GM18861 (cell line): Measurements from ENCODE around the gene ADNP.

ENCODE experiments used
- ATAC-seq: cut with Tn5 transposase; IDR thresholded peaks from one replicate; pipeline ENCODE4 v1.9.1; 2021; ENCODE audit not compliant: unreplicated experiment

ADNP gene

DNA sequence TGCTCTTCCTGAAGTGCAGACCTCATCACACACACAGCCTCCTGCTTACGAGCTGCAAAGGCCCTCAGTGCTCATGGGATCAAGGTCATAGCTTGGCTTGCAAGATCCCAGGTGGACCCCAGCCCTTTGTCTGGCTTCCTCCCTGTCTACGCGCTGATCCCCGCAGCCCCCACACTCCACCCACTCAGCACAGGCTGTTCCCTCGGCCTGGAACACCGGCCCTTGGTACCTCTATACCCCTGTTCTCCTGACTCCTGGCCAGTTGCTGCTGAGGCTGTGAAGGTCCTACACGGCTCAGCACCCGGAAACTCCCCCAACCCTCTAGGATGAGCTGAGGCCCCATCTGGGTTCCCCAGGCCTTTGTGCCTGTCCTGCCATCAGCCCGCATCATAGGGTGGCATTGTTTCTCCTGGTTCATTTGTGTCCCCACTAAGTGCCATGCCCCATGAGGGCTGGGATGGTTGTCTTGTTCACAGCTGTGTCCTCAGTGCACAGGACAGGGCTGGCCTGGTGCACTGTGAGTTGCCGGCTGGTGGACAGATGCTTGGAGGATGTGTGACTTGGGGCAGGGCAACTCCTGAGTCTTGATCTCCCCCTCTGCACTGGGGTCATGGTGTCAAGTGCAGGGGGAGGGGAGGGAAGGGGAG, 57.0 kb downstream of the ADNP start:
- no peak for ATAC-seq

- no peak for ATAC-seq
Observed at GRCh38 chr20:50873585-50873984, 57.7 kb downstream of the ADNP start.

DNA sequence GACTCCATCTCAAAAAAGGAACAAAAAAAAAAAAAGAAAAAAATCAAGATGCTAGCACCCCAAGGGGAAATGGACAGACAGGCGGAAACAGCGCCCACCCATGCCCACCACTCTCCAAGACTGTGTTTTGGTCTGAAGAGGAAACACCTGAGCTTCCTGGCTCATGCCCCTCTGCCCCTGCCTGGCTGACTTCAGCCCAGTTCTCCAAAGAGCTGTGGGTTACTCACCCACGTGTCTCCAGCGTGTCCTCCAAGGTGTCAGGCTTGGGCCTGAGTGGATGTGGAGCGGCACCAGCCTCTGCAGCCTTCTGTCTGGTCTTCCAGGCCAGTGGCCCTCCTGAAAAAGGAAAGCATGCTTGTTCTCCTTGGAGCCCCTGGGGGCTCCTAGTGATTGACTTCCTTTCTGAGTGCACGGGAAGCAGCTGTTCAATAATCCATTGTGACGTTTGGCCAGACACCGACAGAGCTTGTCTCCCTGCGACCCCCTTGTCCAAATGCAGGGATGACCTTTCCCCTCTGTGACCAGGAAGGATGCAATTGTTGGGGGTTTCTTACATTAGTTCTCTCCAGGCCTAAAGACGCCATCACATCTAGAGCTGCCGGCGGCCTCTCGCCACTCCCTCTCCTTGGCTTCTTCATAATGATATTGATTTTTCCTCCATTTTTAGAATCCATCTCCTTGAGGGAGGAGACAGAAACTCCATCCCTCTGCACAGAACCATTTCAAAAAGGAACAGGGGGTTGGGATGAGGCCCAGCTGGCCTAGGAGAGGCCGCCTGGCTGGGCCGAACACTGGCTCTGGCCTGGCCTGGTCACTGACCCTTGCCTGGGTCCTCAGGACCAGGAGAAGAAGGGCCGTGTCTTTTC, 58.4 kb downstream of the ADNP start:
- no peak for ATAC-seq

GRCh38 chr20:50870561-50871161, 60.6 kb downstream of the ADNP start:
- ATAC-seq = no peak

GRCh38 chr20:50868509-50869495, 62.4 kb downstream of the ADNP start:
- ATAC-seq = no peak

DNA sequence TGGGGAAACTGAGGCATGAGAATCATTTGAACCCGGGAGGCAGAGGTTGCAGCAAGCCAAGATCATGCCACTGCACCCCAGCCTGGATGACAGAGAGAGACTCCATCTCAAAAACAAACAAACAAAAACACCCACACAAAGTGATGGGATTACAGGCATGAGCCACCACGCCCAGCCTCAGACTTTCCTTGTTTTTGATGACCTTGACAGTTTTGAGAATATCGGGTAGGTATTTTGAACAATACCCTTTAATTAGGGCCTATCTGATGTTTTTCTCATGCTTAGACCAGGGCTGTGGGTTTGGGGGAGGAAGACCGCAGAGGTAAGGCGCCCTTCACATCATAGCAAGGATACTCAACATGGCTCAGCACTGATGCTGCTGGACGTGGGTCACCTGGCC, 63.4 kb downstream of the ADNP start:
- ATAC-seq = no peak

DNA sequence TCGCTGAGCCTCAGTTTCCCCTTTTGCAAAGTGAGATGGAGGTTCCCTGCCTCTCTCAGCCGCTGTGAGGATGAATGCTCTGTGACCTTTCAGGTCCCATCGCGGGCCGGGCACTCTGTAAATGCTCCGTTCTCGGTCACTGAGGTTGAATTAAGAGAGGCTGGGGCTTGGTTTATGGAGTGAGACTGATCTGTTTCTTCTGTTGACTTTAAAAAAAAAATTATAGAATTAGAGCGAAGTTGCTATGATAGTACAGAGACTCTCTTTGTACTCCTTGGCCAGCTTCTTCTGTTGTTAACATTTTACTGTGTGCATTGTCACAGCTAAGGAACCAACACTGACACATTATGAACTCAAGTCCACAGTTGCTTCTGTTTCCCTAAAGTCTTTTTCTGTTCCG, 64.4 kb downstream of the ADNP start:
- ATAC-seq = no peak

- ATAC-seq = no peak
Observed at GRCh38 chr20:50866036-50866685, 65.1 kb downstream of the ADNP start.

DNA sequence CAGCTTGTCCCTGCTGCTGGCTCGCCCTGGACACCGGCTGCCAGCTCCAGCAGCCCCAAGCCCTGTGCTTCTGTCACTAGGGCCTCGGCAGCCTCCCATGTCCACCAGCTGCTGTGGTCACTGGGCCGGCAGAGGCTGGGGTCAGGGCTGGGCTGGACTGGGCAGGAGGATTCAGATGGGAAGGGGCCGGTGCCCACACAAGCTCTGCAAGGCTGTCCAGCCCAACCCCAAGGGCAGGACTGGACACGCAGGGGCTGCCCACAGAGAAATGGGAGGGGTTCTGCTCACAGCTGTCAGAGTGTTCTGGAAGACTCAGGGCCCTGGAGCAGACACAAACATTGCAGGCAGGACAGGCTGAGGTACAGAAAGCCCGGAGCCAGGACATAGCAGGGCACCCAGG, 65.6 kb downstream of the ADNP start:
- ATAC-seq = no peak

DNA sequence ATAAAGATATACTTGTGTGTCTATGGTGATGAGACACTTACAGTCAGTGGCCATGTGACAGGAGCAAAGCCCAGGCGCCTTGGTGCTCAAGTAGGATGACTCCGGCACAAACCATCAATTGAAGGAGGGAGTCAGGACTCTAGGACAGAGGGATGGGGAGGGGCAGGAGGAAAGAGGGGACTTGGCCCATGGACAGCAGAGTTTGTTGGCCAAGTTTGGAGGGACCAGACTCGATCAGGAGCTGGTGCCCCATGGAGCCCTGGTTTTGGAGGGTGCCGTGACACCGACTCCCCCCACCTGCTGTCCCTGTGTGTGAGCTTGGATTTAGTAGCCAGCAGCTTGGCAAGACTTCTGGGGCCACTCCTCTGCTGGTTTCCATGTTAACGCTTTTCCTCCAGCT, 66.1 kb downstream of the ADNP start:
- ATAC-seq = no peak

DNA sequence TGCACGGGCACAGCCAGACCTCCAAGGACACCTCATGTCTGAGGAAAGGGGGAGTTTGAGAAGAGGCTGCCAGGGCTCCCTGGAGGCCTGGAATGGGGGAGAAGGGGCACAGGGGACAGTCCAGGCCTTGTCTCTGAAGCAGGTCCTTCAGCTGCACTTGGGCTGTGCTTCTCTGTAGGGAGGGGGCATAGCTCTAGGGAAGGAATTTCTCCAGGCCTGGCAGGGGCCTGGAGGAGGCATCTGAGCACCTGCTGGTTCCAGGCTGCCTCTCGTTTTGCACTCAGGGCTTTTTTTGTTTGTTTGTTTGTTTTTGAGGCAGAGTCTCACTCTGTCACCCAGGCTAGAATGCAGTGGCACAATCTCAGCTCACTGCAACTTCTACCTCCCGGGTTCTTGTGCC, 68.7 kb downstream of the ADNP start:
- no peak for ATAC-seq

DNA sequence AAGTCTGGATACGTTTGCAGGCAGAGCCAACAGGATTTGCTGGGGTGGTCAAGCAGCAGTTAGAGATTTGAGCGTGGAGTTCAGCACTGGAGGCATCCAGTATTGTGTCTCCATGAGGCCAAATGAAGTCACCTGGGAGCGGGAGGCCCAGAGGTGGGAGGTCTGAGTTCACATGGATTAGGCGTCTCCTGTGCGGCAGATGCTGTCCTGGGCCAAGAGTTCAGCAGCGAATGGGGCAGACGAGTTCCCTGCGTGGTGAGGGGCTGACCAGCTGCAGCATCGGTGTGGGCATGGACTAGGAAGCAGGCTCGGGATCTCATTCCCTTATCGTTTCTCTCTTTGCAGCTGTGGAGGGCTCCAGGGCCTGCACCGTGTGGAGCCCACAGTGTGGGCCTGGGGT, 70.2 kb downstream of the ADNP start:
- ATAC-seq = no peak

DNA sequence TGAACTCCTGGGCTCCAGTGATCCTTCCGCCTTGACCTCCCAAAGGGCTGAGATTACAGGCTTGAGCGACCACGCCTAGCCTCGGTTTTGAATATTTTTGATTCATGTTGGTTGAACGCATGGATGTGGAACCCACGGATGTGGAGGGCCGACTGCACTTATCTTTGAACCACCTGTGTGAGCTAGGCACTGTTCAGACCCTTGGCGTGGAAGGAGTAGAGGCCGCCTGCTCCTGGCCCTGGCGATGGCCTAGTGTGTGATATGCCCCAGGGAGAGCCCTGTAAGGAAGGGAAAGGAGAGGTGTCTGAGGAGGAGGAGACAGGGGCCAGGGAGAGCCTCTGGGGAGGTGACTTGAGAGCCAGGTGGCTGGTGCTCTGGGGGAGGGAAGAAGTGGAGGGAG, 72.1 kb downstream of the ADNP start:
- ATAC-seq = no peak

- no peak for ATAC-seq
Observed at GRCh38 chr20:50858525-50858924, 72.7 kb downstream of the ADNP start.

DNA sequence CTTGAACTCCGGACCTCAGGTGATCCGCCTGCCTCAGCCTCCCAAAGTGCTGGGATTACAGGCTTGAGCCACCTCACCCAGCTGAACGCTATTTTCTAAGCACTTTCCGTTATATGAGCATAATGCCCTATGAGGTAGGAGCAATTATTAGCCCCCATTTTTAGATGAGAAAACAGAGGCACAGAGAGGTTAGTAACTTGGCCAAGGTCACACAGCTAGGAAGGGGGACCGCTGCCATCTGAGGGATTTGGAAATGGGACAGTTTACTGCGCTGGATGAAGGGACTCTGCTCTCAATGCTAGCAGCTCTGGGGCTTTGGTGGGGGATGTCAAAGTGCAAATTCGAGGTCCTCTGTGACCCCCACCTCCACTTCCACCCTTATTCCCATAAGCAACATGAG, 73.9 kb downstream of the ADNP start:
- ATAC-seq = no peak

- ATAC-seq = no peak
Observed at GRCh38 chr20:50856475-50857041, 74.7 kb downstream of the ADNP start.

GRCh38 chr20:50855498-50856474, 75.5 kb downstream of the ADNP start:
- ATAC-seq = no peak

- ATAC-seq = no peak
Observed at GRCh38 chr20:50854506-50855249, 76.6 kb downstream of the ADNP start.
